Limb (tissue), 2 donors: ENCODE results near the gene GORAB.

Source experiments
- DNase-seq, 2 donors: peaks; one replicate each; pipeline ENCODE4 v3.0.0-alpha.2; 2016; ENCODE audit errors: extremely low spot score in 2 of 2

Gene GORAB

DNA sequence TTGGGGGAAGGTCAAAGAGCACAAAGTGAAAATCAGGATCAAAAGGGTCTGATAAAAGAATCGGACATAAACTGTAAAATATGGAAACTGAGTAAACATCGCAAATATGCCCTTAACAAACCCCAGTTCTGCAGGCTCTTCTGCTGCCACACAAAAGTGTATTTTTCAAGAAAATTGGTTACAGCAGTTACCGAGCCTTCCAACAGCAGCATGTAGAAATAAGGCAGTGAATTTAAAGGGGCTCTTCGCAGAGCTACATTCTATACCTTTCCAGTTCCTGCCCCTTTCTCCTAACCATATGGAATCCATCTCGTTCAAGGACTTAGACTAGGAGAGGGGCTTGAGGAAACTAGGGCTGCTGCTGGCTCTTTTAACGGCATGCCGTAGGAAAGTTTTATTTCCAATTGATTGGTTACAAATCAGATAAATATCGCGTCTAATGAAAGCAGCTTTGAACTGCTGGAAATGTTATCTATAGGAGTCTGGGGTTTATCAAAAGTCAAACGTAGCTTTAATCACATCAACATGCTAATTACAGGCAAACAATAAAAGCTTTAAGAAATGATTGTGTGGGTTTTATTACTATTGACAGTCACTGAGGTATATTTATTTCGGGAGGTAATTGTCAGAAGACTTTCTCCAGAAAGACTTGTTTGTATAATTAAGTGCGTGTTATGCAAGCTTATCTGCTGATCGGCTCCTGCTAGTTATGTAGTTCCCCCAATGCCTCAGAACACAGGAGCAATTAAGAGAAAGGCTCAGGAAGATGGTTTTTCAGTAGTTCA is 59.1 kb downstream of the GORAB start:
- no peak for DNase-seq

DNA sequence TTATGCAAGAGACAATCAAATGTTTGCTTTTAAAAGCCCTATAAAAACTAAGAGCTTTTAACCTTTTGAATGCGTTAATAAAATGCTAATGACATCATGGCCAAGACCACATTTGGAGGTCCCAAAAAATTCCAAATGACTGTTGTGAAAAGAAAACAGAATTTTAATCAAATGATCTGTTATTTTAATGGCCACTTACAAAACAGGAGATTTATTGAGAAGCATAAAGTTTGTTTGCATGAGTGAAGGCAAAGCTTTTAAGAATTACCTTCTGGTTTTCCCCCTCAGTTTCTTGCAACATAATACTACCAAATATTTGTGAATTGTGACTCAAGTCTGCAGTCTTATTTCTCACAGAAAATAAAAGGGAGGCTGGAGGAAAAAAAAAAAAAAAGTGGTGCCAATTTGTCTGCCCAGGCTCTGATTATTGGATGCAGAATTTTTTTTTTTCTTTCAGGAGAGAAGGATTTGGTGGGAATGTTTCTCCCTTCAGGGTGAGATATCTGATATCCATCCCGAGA is 60.7 kb downstream of the GORAB start:
- DNase-seq: no peak

DNA sequence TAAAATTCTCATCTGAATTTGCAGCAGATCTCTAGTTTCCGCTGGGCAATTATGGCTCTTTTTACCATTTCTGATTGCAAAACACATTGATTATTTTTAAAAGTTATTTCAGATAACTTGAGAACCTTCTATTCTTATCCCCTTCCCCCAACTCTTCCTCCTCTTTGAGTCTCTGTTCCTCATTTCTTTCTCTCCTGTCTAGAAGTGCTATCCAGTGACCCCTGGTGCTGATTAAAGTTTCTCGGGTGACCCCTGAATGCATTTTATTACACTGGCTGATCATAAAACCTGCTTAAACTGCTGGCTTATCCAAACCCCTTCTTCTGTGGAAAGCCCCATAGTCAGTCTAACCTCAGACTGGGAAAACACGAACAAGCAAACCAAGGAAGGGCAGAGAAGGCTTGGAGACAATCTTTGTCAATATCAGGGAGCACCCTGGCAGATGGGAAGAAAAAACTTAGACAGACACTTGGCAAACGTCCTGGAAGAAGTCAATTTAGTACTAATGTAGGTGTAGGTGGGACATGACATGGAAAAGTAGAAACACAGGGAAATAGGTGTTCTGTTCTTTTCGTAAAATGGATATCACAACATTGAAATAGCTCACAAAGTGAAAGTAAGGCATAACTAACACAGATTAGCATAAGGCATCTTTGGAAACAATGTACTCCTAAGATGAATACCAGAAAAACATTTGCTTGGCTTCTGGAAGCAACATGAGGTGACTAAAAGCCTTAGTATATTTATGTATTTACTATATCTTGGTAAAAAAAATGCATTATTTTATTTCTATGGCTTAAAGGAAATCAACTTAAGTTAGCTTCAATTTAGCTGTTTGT is 61.4 kb downstream of the GORAB start:
- DNase-seq: no peak

DNA sequence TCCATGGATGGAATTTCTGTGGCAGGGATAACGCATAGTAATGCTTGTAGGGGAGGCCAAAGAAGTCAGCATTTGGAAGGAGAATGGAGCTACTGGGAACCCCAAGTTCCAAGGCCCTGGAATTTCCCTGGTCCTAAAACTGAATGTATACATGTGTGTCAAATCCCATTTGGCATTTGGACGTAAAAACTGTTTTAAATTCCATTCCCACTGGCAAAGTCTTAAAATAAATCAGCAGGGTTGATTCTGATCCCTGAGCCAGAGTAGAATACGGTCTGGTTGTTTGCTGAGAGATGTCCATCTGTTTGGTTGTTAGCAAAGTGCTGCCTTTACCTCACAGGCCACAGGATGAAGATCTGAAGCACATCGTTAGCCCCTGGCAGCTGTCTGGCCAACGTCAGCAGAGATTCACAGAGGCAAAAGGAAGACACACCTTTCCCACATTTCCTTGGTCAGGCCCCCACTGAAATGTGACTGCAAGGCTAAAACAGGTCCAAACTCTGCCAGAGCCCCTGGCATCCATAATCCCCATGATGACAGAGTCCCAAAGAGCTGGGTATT is 62.2 kb downstream of the GORAB start:
- DNase-seq: no peak

DNA sequence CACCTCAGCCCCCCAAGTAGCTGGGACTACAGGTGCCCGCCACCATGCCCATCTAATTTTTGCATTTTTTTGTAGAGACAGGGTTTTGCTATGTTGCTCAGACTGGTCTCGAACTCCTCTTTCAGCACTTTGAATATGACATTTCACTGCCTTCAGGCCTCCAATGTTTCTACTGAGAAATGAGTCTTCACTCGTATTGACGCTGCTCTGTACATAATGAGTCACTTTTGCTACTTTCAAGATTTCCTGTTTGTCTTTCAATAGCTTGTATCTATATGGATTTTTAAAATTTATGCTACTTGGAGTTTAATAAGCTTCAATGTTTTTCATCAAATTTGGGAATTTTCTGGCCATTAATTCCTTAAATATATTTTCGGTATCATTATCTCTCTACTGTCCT is 64.7 kb downstream of the GORAB start:
- DNase-seq: no peak

DNA sequence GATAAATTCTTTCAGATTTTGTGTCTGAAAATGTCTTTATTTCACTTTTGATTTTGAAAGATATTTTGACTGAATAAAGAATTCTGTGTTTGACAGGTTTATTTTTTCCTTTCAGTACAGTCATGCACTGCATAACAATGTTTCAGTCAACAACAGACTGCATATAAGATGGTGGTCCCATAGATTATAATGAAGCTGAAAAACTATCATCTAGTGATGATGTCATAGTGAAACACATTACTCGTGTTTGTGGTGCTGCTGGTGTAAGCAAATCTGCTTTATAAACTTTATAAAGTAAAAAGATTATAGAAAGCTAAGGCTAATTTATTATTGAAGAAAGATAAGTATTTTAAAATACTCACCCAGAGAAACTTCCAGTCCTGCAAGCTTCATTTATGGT is 66.7 kb downstream of the GORAB start:
- no peak for DNase-seq

DNA sequence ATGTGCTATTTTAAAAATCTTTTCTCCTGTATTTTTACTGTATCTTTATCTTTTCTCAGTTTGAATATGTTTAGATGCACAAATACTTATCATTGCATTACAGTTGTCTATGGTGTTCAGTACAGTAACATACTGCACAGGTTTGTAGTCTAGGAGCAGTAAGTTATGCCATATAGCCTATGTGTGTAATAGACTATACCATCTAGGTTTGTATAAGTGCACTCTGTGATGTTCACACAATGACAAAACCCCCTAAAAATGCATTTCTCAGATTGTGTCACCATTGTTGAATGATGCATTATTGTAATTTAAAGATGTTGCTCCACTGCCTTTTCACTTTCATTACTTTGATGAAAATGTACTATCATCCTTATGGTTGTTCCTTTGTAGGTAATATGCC is 67.1 kb downstream of the GORAB start:
- no peak for DNase-seq

DNA sequence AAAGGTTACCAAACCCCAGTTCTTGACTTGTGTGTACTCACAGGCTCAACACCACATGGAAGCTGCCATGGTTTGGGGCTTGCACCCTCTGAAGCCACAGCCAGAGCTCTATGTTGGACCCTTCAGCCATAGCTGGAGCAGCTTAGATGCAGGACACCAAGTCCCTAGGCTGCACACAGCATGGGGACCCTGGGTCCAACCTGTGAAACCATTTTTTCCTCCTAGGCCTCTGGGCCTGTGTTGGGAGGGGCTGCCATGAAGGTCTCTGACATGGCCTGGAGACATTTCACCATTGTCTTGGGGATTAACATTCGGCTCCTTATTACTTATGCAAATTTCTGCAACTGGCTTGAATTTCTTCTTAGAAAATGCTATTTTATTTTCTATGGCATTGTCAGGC is 69.9 kb downstream of the GORAB start:
- DNase-seq: no peak
